SK-N-SH treated with all-trans-retinoic acid at 6 μM for 48 hours (cell line): ENCODE results near the gene VOPP1.

Experiments used
- ARNTL ChIP-seq: fragments of 450-650 bp; formaldehyde crosslinking; IDR thresholded peaks from 2 replicates; pipeline ENCODE4 v1.5.0; 2020; ENCODE audit warnings: low read depth, mild to moderate bottlenecking, moderate library complexity, borderline replicate concordance
- BACH2 ChIP-seq: fragments of 250-450 bp; sonication (Bioruptor Pico); IDR thresholded peaks from 2 replicates; pipeline ENCODE4 v1.9.0; 2021; ENCODE audit warnings: mild to moderate bottlenecking, borderline replicate concordance
- ESRRG ChIP-seq: fragments of 250-450 bp; sonication (Bioruptor Pico); IDR thresholded peaks from 2 replicates; pipeline ENCODE4 v1.6.1; 2021; ENCODE audit warnings: mild to moderate bottlenecking
- GLIS3 ChIP-seq: fragments of 250-450 bp; sonication (Bioruptor Pico); IDR thresholded peaks from 2 replicates; pipeline ENCODE4 v1.5.0; 2020; ENCODE audit warnings: mild to moderate bottlenecking, moderate library complexity
- OSR1 ChIP-seq: fragments of 250-450 bp; sonication (Bioruptor Pico); IDR thresholded peaks from 2 replicates; pipeline ENCODE4 v1.8.0; 2022; ENCODE audit warnings: moderate library complexity, mild to moderate bottlenecking, inconsistent platforms
- SNAI2 ChIP-seq: fragments of 250-450 bp; sonication (Bioruptor Pico); IDR thresholded peaks from 2 replicates; pipeline ENCODE4 v1.5.0; 2020; ENCODE audit warnings: mild to moderate bottlenecking, moderate library complexity
- TCF4 ChIP-seq: fragments of 250-450 bp; sonication (Bioruptor Pico); IDR thresholded peaks from 2 replicates; pipeline ENCODE4 v1.8.0; 2021; ENCODE audit warnings: mild to moderate bottlenecking, moderate library complexity, borderline replicate concordance
- ZC3H10 ChIP-seq: fragments of 250-450 bp; sonication (Bioruptor Pico); IDR thresholded peaks from 2 replicates; pipeline ENCODE4 v1.5.1; 2021; ENCODE audit warnings: mild to moderate bottlenecking, moderate library complexity
- ZFP3 ChIP-seq: fragments of 250-450 bp; sonication (Bioruptor Pico); IDR thresholded peaks from 2 replicates; pipeline ENCODE4 v1.5.0; 2020; ENCODE audit warnings: mild to moderate bottlenecking, moderate library complexity
- ZFP30 ChIP-seq: fragments of 450-650 bp; formaldehyde crosslinking; IDR thresholded peaks from 2 replicates; pipeline ENCODE4 v1.5.0; 2022; ENCODE audit warnings: mild to moderate bottlenecking, moderate library complexity
- ZNF70 ChIP-seq: fragments of 450-650 bp; formaldehyde crosslinking; IDR thresholded peaks from 2 replicates; pipeline ENCODE4 v1.5.0; 2020; ENCODE audit warnings: mild to moderate bottlenecking, moderate library complexity
- TF ChIP-seq, protein P1 (sequence below): fragments of 250-450 bp; sonication (Bioruptor Pico); IDR thresholded peaks from 2 replicates; pipeline ENCODE4 v1.5.1; 2020; ENCODE audit warnings: low read depth, mild to moderate bottlenecking, moderate library complexity
- TF ChIP-seq, protein P2 (sequence below): fragments of 250-450 bp; sonication (Bioruptor Pico); IDR thresholded peaks from 2 replicates; pipeline ENCODE4 v1.8.0; 2020; ENCODE audit warnings: mild to moderate bottlenecking, moderate library complexity, borderline replicate concordance
- TF ChIP-seq, protein P3 (sequence below): fragments of 250-450 bp; sonication (Bioruptor Pico); IDR thresholded peaks from 2 replicates; pipeline ENCODE4 v1.5.0; 2020; ENCODE audit warnings: mild to moderate bottlenecking, moderate library complexity

DNA sequence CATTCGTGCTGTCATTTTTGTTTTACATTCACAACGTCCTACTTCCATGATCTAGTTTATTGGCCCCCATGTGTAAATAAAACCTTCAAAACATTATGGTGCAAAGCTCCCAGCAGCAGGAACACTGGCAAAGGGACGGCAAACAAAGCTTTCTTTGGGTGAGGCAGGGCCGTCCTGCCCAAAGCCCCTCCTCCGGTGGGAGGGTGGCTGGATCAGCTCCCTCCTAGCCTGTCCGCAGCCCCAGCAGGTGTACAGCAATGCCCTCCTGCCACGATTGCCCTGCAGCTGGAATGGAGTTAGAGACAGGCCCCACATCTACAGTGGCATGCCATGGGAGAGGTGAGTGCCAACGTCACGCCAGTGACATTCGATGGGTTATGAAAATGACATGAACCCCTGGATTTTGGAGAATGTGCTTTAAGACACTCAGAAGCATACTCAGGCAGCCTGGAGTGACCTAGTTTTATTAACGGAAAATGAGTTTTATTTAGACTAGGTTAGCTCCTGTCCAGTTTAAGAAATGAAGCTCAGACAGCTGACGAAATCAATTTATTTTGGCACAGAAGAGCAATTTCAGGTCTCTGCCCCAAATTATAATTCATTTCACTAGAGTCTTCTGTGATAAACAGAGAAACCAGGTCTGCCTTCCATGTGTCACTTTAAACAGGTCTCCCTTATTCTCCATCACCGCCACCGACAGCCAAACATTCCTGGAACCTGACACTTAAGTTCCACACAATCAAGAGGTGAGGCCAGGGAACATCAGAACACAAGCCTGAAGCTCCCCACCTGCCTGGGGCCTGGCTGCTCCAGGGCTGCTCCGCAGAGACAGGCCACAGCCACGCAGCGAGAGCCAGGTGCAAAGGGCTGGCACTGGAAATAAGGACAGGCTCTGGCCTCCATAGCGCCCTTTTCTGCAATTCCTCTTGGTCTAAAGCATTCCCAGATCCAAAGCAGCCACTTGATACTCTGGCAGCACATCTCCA lies 50.1 kb downstream of the VOPP1 start:
- TF ChIP-seq ZC3H10 (CRISPR knock-in tag) = no peak
- no peak for TF ChIP-seq ZFP30 (CRISPR knock-in tag)
- TF ChIP-seq TCF4 (CRISPR knock-in tag) = no peak
- TF ChIP-seq ESRRG (CRISPR knock-in tag) = no peak
- no peak for TF ChIP-seq ZFP3 (CRISPR knock-in tag)
- TF ChIP-seq, protein P1, sequence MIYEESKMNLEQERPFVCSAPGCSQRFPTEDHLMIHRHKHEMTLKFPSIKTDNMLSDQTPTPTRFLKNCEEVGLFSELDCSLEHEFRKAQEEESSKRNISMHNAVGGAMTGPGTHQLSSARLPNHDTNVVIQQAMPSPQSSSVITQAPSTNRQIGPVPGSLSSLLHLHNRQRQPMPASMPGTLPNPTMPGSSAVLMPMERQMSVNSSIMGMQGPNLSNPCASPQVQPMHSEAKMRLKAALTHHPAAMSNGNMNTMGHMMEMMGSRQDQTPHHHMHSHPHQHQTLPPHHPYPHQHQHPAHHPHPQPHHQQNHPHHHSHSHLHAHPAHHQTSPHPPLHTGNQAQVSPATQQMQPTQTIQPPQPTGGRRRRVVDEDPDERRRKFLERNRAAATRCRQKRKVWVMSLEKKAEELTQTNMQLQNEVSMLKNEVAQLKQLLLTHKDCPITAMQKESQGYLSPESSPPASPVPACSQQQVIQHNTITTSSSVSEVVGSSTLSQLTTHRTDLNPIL (CRISPR knock-in tag) = no peak
- TF ChIP-seq GLIS3 = no peak
- TF ChIP-seq, protein P2, sequence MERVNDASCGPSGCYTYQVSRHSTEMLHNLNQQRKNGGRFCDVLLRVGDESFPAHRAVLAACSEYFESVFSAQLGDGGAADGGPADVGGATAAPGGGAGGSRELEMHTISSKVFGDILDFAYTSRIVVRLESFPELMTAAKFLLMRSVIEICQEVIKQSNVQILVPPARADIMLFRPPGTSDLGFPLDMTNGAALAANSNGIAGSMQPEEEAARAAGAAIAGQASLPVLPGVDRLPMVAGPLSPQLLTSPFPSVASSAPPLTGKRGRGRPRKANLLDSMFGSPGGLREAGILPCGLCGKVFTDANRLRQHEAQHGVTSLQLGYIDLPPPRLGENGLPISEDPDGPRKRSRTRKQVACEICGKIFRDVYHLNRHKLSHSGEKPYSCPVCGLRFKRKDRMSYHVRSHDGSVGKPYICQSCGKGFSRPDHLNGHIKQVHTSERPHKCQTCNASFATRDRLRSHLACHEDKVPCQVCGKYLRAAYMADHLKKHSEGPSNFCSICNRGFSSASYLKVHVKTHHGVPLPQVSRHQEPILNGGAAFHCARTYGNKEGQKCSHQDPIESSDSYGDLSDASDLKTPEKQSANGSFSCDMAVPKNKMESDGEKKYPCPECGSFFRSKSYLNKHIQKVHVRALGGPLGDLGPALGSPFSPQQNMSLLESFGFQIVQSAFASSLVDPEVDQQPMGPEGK (CRISPR knock-in tag) = no peak
- TF ChIP-seq SNAI2 (CRISPR knock-in tag) = no peak
- TF ChIP-seq, protein P3, sequence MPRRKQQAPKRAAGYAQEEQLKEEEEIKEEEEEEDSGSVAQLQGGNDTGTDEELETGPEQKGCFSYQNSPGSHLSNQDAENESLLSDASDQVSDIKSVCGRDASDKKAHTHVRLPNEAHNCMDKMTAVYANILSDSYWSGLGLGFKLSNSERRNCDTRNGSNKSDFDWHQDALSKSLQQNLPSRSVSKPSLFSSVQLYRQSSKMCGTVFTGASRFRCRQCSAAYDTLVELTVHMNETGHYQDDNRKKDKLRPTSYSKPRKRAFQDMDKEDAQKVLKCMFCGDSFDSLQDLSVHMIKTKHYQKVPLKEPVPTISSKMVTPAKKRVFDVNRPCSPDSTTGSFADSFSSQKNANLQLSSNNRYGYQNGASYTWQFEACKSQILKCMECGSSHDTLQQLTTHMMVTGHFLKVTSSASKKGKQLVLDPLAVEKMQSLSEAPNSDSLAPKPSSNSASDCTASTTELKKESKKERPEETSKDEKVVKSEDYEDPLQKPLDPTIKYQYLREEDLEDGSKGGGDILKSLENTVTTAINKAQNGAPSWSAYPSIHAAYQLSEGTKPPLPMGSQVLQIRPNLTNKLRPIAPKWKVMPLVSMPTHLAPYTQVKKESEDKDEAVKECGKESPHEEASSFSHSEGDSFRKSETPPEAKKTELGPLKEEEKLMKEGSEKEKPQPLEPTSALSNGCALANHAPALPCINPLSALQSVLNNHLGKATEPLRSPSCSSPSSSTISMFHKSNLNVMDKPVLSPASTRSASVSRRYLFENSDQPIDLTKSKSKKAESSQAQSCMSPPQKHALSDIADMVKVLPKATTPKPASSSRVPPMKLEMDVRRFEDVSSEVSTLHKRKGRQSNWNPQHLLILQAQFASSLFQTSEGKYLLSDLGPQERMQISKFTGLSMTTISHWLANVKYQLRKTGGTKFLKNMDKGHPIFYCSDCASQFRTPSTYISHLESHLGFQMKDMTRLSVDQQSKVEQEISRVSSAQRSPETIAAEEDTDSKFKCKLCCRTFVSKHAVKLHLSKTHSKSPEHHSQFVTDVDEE = no peak
- no peak for TF ChIP-seq BACH2 (CRISPR knock-in tag)
- TF ChIP-seq ZNF70 (CRISPR knock-in tag) = no peak
- TF ChIP-seq ARNTL (CRISPR knock-in tag) = no peak
- TF ChIP-seq OSR1 (CRISPR knock-in tag) = no peak
